ENCODE data around the gene RPS2. TPM values are rescaled to one million over a fixed set of nuclear protein-coding genes. Genes with fewer than 3 reads are reported as not detected.

RPS2 gene
- total RNA-seq, 2 experiments from 2014 or later: 2,461 to 3,120 TPM

DNA sequence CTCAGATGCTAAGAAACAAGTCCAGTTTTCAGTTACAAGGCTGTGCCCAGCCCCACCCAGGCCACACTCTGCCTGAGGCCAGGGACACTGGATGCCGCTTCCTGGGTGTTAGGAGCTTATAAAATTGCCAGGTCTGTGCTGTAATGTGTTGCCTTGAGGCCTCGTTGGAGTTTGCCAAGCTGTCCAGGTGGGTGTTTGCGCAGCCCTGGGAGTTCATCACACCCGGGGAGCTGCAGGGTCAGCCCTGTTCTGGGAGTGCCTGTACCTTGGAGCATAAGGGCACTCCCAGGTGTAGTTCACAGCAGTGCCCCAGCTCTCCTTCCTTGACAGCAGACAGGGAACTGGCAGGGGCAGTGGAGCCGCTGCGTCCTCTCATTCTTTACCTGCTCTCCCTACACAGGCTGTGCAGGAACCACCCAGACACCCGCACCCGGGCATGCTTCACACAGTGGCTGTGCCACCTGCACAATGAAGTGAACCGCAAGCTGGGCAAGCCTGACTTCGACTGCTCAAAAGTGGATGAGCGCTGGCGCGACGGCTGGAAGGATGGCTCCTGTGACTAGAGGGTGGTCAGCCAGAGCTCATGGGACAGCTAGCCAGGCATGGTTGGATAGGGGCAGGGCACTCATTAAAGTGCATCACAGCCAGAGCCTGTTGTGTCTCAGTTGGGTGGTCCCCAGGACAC is 21.0 kb upstream of the RPS2 start:
- CTCF ChIA-PET (ENCODE audit: unreplicated experiment): interaction anchor here (0.6 kb wide), 1 partner anchor 801 kb away, joined by 3 read pairs; no protein-coding TSS in a partner anchor
- Histone ChIP-seq H3K4me3 (ENCODE audit: low read depth, low read length, poor library complexity, severe bottlenecking) (peak overlapping the region; percentile 82), H4K20me1 (ENCODE audit: insufficient read depth, low read length) (no peaks in the 10 kb centered on the region), H3K36me3 (ENCODE audit: insufficient read depth, low read length) (peaks cover 12% of the 10 kb centered on the region; the same call in 1 of the 2 replicates), H2AFZ (ENCODE audit: low read length) (no peak overlapping the region), H3K27ac (ENCODE audit: low read depth, low read length, poor library complexity, severe bottlenecking) (no peak overlapping the region), H3K79me2 (ENCODE audit: insufficient read depth, low read depth, low read length) (no peaks in the 10 kb centered on the region), H3K4me2 (ENCODE audit: low read length) (peak overlapping the region; percentile 85), H3K4me1 (ENCODE audit: insufficient read depth, low read length, poor library complexity, severe bottlenecking) (peaks cover 18% of the 10 kb centered on the region), H3K9me3 (ENCODE audit: low read length) (no peaks in the 10 kb centered on the region), H3K9me2 (ENCODE audit: insufficient read depth, low read length) (no peaks in the 10 kb centered on the region)
- POLR2A ChIA-PET: interaction anchor here (1.1 kb wide), 1 partner anchor 14 kb away, joined by 3 read pairs; the partner anchor contains the start of gene TBL3
- TF ChIP-seq EZH2phosphoT487 (IDR thresholded peaks at IDR 0.05; ENCODE audit: borderline replicate concordance, low read depth, low read length): no peak
- TF ChIP-seq CTCF (conservative IDR thresholded peaks at IDR 0.05; ENCODE audit: low read length): no peak
- intact Hi-C loops (cut with micrococcal nuclease; ENCODE audit: unreplicated experiment): no loop called here
- no peak for DNase-seq (ENCODE audit: low spot score)
- no TSS peak for BruUV-seq (replicated peaks)

DNA sequence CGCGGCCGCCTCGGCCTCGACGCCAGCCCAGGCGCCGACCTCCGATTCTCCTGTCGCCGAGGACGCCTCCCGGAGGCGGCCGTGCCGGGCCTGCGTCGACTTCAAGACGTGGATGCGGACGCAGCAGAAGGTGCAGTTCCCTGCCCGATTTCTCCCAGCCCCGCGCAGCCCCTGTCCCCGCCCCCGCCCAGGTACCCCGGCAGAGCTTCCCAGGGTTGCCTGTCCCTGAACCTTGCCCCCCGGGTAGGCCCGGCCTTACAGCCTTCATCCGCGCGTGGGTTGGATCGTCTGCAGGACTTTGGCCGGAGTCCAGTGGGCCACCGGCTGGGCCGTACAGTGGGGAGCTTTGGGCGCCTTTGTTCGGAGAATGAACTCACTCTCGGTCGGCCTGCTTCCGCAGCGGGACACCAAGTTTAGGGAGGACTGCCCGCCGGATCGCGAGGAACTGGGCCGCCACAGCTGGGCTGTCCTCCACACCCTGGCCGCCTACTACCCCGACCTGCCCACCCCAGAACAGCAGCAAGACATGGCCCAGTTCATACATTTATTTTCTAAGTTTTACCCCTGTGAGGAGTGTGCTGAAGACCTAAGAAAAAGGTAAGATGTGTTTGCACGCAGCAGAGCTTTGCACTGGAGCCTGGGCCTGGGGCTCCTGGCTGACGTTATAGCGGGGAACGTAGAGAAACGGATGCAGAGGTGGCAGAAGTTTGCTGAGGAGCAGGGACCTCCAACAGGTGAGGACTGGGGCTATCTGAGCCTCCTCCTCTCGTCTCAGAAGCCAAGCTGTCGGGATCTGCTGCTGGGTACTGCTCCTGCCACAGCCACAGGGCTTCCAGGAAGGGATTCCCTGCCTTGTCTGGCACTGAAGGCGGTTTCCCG is 20.0 kb upstream of the RPS2 start:
- peak; percentile 19 for DNase-seq (ENCODE audit: low spot score)
- Histone ChIP-seq H3K4me2 (ENCODE audit: low read length) (peak overlapping the region; percentile 85), H2AFZ (ENCODE audit: low read length) (peak overlapping the region; percentile 44; the same call in 1 of the 2 replicates), H4K20me1 (ENCODE audit: insufficient read depth, low read length) (no peaks in the 10 kb centered on the region), H3K79me2 (ENCODE audit: insufficient read depth, low read depth, low read length) (no peaks in the 10 kb centered on the region), H3K27ac (ENCODE audit: low read depth, low read length, poor library complexity, severe bottlenecking) (peak overlapping the region; percentile 37), H3K4me1 (ENCODE audit: insufficient read depth, low read length, poor library complexity, severe bottlenecking) (peaks cover 14% of the 10 kb centered on the region), H3K9me3 (ENCODE audit: low read length) (no peaks in the 10 kb centered on the region), H3K4me3 (ENCODE audit: low read depth, low read length, poor library complexity, severe bottlenecking) (peak overlapping the region; percentile 82), H3K36me3 (ENCODE audit: insufficient read depth, low read length) (peaks cover 13% of the 10 kb centered on the region; the same call in 1 of the 2 replicates), H3K9me2 (ENCODE audit: insufficient read depth, low read length) (no peaks in the 10 kb centered on the region)
- intact Hi-C loops (cut with micrococcal nuclease; ENCODE audit: unreplicated experiment): loop anchor here (1.0 kb wide), 1 partner anchor 12 kb away; the partner anchor contains the start of gene TBL3
- CTCF ChIA-PET (ENCODE audit: unreplicated experiment): no interaction called here
- TSS peak; percentile 36 for BruUV-seq (replicated peaks)
- TF ChIP-seq EZH2phosphoT487 (IDR thresholded peaks at IDR 0.05; ENCODE audit: borderline replicate concordance, low read depth, low read length): no peak
- TF ChIP-seq CTCF (conservative IDR thresholded peaks at IDR 0.05; ENCODE audit: low read length): no peak
- POLR2A ChIA-PET: interaction anchor here (0.7 to 1.1 kb wide), 2 partner anchors 13 to 188 kb away, joined by 3 read pairs; partner anchors contain the start of gene TBL3

Measured in OCI-LY7 (cell line).